HUDEP-2 (cell line): ENCODE data around the gene ADI1.
"Not testable (repeated sequence)": the region's sequence is repeated elsewhere in the genome, so short reads cannot be mapped to it uniquely, and the experiment has no call there.

Experiments used
- DNase-seq, 76 experiments: peaks; one replicate each; lab custom pipeline; 2025; ENCODE audit not compliant: unreplicated experiment in 76 of 76; lab: John Stamatoyannopoulos, UW

Gene ADI1

DNA sequence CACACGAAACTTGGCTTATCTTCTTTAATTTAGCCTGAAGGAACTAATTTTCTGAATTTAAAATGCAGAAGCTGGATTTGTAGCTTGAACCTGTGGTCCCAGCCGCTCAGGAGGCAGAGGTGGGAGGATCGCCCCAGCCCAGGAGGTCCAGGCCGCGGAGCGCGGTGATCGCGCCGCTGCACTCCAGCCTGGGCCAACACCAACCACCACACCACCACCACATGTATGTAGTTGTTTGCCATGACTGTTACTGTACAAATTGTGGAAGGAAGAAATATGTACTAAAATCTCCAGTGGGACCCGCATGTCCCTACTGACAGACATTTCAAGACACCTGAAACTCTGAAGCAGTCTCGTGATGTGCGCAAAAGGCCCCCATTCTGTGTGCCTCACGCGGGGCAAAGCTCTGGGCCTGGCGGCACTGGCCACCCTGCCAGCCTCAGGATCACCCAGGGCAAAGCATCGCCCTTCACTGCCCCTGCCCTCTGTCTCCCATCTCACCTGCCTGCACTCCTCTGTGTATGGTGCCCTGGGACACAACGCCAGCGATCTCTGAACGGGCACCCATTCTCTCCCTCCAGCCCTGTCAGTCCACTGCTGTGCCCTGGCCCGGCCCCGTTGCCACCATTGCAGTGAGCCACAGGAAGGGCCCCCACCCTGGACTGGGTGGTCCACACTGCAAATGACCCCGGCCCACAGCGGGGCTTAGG, 10.1 kb upstream of the ADI1 start:
- no peak for DNase-seq

- no peak for DNase-seq
Observed at GRCh38 chr2:3527886-3528785, 8.8 kb upstream of the ADI1 start.

DNA sequence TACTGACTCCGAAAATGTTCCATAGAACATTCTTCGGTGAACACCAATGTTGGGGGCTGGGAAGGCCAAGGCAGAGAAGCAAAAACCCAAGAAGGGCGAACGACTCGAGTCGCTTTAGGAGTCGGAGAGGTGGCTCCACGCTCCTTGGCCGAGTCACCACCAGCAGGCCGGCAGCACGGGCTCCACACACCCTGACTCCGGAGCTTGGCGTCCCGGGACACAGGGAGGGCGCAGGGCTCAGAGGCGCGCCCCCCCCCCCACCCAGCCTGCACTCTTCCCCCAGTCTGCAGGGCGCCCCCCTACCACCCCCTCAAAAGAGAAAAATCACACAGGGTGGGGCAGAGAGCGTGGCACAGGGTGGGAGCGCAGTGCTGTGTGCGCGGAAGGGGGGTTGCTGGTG, 7.5 kb upstream of the ADI1 start:
- DNase-seq = no peak

- DNase-seq = peak in 1 of 76 experiments; percentile 9
Observed at GRCh38 chr2:3523551-3524041, 4.3 kb upstream of the ADI1 start.

GRCh38 chr2:3522961-3523421, 3.7 kb upstream of the ADI1 start:
- DNase-seq = no peak

GRCh38 chr2:3520591-3520990, 1.3 kb upstream of the ADI1 start:
- no peak for DNase-seq

GRCh38 chr2:3518496-3519254, 656 bp downstream of the ADI1 start:
- DNase-seq = peak in 74 of 76 experiments; percentile 80 to 99 (median 96)

GRCh38 chr2:3517948-3518495, 1.3 kb downstream of the ADI1 start:
- DNase-seq = no peak

DNA sequence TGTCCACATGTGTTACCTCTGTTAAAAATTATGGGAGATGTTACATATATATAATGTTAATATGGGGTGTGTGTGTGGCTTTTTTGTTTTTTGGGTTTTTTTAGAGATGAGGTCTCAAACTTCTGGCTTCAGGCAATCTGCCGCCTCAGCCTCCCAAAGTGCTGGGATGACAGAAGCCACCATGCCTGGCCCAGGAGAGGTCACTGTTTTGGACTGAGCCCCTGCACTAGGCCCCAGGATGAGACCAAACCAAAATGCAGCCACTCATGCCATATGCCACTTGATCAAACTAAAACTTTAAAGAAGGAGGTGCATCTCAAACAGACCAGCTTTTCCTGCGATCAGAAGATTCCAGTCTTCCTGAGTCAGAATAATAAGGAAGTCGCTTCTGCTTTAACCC, 2.5 kb downstream of the ADI1 start:
- no peak for DNase-seq

GRCh38 chr2:3515438-3515837, 3.9 kb downstream of the ADI1 start:
- peak in 1 of 76 experiments; percentile 40 for DNase-seq

DNA sequence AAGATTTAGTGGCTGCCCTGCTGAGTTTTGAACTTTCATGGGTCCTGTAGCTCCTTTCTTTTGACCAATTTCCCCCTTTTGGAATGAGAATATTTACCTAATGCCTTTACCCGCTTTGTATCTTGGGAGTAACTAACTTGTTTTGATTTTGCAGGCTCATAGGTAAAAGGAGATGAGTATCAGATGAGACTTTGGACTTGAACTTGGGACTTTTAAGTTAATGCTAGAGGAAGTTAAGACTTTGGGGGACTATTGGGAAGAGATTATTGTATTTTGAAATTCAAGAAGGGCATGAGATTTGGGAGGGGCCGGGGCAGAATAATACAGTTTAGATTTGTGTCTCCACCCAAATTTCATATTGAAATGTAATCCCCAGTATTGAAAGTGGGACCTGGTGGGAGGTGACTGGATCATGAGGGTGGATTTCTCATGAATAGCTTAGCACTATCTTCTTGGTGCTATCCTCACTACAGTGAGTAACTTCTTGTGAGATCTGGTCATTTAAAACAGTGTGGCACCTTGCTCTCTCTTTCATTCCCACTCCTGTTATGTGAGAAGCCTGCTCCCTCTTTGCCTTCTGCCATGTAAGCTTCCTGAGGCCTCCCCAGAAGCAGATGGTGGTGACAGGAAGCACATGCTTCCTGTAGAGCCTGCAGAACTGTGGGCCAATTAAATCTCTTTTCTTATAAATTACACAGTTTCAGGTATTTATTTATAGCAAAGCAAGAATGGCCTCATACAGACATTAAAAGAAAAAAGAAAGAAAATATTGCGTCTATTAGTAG, 6.1 kb downstream of the ADI1 start:
- DNase-seq = no peak

DNA sequence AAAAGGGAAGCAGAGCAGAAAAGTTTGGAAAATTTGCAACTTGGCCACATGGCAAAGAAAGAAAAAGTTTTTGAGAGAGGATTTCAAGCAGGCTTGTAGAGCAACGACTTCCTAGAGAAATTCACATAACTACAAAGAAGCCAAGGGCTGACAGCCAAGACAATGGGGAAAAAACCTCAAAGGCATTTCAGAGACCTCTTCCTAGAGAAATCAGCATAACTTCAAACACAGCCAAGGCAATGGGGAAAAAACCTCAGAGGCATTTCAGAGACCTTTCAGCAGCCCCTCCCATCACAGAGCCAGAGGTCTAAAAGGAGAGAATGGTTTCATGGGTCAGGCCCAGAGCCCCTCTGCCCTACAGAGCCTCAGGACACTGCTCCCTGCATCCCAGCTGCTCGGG, 7.2 kb downstream of the ADI1 start:
- no peak for DNase-seq

DNA sequence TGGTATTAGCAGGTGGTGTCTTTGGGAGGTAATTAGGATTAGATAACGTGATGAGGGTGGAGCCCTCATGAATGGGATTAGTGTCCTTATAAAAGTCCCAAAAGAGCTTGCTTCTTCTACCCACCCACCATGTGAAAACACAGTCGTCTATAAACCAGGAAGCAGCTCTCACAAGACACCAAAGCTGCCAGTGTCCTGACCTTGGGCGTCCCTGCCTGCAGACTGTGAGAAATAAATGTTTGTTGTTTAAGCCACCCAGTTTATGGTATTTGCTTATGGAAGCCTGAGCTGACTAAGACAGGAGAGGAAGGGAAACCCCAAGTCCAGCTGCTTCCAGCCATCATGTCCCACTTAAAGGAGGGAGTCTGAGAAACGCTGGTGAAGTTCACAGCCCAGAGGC, 13.6 kb downstream of the ADI1 start:
- DNase-seq = no peak

GRCh38 chr2:3504741-3505140, 14.6 kb downstream of the ADI1 start:
- DNase-seq = no peak

DNA sequence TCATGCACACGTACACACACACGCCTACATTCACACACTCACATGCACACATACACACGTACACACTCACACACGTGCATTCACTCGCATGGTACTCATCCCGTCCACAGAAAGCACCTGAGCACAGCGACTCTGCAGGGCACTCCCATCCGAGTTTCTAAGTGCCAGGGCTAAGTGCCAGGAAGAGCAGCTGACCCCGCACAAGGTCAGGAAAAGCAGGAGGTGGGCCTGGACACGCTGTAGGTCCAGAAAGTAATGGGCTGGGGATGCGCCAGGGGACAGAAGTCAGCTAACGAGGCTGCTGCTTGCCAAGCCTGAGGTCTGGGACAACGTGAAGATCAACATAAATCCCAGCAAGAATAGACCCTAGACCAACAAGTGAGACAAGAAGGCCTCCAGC, 15.8 kb downstream of the ADI1 start:
- no peak for DNase-seq

DNA sequence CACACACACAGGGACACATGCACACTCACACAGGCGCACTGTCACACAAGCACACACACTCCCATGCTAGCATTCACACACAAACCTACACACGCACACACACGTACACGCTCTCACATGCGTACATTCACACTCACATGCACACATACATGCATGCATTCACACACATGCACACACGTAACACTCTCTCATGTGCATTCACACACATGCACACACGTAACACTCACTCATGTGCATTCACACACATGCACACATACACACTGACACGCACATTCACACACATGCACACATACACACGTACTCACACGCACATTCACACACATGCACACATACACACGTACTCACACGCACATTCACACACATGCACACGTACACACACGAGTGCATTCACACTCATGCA, 16.3 kb downstream of the ADI1 start:
- no peak for DNase-seq

- no peak for DNase-seq
Observed at GRCh38 chr2:3500326-3500899, 18.9 kb downstream of the ADI1 start.

- DNase-seq = no peak
Observed at GRCh38 chr2:3498783-3499394, 20.4 kb downstream of the ADI1 start.

- DNase-seq = not testable (repeated sequence)
Observed at GRCh38 chr2:3496708-3497080, 22.6 kb downstream of the ADI1 start.
